Skin of body (tissue), 2 donors: ENCODE measurements around the gene TRRAP. TPM values are rescaled to one million over a fixed set of nuclear protein-coding genes. Genes with fewer than 3 reads are reported as not detected.
"Not testable (repeated sequence)": the region's sequence is repeated elsewhere in the genome, so short reads cannot be mapped to it uniquely, and the experiment has no call there.

Experiments
- DNase-seq: peaks from one replicate; lab custom pipeline; 2025; lab: John Stamatoyannopoulos, UW
- total RNA-seq: library from RNA; depleted of rRNA; stranded (reverse); fragments of >200 nt; gene quantifications from one replicate; pipeline ENCODE4 v1.2.3, GENCODE V29; 2014

TRRAP gene
- total RNA-seq, 1 donor from 2014 or later, result 26.4 TPM

GRCh38 chr7:98866351-98866750 lies 12.0 kb upstream of the TRRAP start:
- no peak for DNase-seq

DNA sequence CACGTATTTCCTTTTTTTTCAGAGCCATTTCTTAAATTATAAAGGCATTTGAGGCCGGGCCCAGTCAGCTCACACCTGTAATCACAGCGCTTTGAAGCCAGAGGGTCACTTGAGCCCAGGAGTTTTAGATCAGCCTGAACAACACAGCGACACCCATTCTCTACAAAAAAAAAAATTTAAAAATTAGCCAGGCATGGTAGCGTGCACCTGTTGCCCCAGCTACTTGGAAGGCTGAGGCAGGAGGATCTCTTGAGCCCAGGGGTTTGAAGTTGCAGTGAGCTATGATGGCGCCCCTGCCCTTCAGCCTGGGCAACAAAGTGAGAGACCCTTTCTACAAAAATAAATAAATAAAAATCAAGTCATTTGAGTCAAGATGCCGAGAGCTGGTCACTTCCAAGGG lies 11.6 kb upstream of the TRRAP start:
- DNase-seq, result no peak

DNA sequence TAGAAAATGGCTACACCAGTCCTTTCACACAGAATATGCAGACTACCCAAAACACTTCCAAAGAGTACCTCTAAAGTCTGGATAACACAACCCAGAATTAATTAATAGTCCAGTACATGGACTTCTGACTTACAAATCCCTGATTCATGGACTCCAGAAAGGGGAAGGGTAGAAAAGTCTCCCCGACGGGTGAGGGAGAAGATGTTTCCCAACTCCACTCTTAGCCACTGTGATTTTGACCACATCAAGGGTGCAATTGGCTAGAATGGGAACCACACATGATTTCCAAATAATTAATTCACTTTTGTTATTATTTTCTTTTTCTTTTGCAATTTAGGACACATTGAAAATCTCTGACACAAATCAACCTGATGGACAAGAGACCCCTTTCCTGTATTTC lies 9.9 kb upstream of the TRRAP start:
- no peak for DNase-seq

DNA sequence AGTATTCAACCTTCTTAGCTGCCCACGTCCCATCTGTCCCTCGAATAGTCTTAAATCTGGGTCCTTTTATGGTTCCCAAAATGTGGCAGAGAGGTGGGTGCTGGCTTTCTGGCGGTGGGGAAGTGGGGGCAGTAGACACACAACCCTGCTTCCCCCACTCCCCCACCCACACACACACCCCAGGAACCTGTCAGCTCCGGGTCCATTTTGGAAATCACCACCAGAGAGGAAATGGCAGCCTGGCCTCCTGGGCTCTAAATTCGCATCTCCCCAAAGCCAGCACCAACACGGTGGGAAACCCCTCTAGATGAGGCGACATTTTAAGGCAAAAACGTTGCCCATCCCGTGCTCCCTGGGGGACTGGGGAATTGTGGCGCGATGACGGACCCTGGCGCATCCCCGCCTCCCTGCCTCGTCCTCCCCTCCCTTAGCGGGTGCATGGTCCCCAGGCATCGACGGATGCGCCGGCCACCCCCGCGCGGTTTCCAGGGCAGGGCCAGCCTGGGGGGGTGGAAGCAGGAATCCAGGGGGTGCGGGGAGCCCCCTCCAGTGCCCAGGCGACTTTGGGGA lies 9.2 kb upstream of the TRRAP start:
- no peak for DNase-seq

DNA sequence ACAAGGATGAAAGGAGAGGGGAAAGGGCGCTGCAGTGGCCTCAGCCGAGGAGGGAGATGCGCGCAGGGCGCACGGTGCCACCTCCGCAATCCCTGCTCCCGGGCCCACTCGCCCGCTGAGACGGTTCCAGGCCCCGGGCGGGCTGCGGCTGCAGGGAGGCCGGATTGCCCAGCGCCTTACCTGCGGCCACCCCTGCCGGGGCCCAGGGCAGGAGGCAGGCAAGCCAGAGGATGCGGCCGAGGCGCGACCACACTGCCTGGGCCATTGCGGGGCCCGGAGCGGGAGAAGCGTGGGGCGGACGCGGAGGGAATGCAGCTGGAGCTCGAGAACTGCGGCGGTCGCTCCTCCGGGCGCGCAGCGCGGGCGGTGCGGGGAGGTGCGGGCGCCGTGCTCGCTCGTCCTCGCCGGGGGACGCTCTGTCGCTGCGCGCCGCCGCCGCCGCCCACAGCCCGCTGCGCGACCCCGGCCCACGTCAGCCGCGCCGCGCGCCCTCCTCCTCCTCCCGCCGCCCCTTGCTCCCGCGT lies 8.7 kb upstream of the TRRAP start, which contains the start of gene TMEM130:
TSS of gene TMEM130 (minus strand) at position 418 of the 524 bp plus-strand sequence. CDS start at position 265, 153 bp downstream.
- DNase-seq, result no peak

DNA sequence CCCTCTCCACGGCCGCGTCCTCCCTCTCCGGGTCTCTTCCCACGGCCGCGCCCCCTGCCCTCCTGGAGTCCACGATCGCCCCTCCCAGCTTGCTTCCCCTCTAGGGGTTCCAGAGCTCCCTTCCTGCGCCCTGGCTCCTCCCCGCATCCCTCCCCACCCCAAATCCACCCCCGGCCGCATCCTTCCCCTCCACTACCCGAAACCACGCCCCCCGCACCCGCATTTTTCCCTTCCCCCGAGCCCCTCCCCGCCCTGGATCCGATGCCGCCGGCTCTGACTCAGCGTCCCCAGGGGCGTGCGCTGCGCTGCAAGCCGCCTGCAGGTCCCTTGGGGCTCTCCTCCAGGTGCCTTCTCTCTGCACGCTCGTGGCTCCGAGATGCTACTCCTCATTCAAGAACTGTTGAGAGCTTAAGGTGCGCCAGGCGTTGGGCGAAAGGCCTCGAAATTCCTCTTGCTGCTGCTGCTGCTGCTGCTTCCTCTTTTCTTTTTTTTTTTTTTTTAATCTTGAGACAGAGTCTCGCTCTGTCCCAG lies 8.1 kb upstream of the TRRAP start:
- no peak for DNase-seq

DNA sequence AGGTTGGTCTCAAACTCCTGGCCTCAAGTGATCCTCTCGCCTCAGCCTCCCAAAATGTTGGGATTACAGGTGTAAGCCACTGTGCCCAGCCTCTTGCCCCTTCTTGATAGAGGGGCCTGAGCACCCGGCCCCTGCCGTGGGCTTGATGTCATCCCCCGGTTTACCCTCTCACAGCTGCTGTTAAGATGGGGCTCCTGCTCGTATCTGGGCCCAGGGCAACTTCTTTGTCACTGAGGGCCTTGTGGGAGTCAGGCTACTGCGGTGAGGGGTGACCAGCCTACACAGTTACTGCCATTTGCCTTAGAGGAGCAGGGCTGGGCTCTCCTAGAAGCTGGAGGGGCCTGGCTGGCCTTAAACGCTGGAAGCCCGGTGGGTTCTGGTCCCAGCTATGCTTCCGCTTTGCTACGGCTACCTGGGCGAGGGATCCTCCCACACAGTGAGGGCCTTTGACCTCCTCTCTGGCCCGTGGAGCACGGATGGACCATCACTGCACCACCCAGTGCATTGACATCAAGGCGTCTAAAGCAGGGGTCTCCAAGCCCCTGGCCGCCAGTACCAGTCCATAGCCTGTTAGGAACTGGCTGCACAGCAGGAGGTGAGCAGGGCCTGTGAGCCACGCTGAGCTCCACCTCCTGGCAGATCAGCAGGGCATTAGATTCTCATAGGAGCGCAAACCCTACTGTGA lies 7.4 kb upstream of the TRRAP start:
- no peak for DNase-seq

DNA sequence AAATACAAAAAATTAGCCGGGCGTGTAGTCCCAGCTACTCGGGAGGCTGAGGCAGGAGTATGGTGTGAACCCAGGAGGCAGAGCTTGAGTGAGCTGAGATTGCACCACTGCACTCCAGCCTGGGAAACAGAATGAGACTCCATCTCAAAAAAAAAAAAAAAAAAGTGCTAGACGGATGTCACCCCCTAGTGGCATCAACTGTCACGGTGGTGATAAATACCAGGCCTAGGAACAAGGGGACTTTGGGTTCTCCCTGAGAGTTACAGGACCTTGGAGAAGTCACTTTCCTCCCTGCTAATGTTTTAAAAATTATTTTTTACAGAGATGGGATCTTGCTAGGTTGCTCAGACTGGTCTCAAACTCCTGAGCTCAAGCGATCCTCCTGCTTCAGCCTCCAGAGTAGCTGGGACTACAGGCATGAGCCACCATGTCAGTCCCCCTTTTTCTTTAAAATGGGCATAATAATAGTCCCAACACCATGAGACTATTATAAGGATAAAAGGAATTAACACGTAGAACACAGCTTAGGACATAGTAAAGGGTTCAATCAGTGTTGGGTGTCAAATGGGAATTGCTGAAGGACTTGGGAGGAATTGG lies 5.9 kb upstream of the TRRAP start:
- no peak for DNase-seq

DNA sequence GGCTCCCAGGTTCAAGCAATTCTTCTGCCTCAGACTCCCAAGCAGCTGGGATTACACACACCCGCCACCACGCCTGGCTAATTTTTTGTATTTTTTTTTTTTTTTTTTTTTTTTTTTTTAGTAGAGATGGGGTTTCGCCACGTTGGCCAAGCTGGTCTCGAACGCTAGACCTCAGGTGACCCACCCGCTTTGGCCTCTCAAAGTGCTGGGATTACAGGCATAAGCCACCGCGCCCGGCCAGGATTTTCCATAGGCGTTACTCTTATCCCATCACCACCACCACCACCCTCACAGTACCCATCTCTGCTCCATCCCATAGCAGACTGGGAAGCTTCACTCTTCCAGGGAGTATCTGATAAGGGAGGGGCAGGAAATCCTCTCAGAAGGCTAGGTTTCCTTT lies 4.7 kb upstream of the TRRAP start:
- not testable (repeated sequence) for DNase-seq

DNA sequence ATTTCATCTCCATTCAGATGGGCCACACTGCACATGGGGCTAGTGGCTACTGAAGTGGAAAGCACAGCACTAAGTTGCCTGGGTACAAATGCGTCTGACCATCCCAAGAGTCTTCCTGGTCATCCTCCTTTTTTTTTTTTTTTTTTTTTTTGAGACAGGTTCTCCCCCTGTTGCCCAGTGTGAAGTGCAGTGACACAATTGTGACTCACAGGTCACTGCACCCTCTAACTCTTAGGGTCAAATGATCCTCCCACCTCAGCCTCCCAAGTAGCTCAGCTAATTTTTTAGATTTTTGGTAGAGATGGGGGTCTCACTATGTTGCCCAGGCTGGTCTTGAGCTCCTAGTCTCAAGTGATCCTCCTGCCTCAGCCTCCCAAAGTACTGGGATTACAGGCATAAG lies 3.4 kb upstream of the TRRAP start:
- DNase-seq, result no peak

- no peak for DNase-seq
Observed at GRCh38 chr7:98875501-98875900, 2.8 kb upstream of the TRRAP start.

DNA sequence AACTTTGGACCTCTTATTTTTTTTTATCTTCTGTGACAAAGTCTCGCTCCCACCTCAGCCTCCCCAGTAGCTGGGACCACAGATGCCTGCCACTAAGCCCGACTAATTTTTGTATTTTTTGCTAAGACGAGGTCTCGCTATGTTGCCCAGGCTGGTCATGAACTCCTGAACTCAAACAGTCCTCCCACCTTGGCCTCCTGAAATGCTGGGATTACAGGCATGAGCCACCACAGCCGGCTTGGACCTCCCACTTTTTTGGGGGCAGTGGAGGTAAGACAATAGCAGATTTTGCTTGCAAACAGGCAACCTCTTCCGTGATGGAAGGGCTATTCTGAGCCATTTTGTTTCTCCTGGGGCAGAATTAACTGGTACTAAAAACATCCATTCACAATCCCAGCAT lies 1.2 kb upstream of the TRRAP start:
- DNase-seq, result no peak

DNA sequence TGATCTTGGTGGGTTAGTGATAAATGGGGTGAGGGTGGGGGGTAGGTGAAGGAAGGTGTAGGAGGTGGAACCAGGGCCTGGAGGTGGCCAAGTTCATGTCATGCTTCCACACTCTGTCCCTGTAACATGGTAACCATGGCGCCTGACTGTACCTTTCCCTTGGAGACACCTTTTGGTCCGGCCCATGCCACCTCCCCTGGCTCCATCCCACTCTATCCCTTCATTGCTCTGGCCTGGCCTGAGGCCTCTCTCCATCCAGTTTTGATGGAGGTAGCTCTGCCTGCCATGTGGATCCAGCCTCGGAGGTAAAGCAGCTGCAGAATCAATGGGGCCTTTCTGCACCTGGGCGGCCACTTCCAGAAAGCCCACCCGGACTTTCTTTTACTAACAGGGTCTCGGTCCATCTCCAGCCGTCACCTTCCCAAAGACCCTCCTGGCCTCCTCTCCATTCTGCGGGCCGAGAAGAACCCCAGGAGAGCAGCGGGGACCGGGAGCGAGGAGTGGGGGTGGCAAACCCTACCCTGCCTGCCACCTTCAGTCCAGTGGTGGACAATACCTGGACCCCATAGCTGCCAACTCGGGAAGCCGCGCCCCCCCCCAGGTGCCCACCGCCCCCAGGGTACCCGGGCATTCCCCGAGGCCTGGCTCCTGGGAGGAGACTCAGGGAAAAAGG lies 504 bp upstream of the TRRAP start:
- no peak for DNase-seq

GRCh38 chr7:98879198-98879978 lies 1.1 kb downstream of the TRRAP start:
- DNase-seq, result no peak

DNA sequence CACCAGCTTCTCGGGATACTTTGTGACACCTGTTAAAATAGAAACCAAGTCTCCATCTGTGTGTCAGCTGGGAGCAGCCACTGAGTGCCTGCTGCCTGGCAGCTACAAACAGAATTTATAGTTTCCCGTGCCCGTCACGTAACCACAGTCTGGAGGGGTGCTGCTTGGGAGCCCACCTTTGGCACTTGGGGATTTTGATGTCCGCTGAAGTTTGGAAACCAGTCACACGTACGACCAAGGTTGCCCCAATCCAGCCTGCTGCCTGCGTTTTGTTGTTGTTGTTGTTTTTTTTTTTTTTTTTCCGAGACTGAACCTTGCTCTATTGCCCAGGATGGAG lies 1.6 kb downstream of the TRRAP start:
- DNase-seq, result no peak

DNA sequence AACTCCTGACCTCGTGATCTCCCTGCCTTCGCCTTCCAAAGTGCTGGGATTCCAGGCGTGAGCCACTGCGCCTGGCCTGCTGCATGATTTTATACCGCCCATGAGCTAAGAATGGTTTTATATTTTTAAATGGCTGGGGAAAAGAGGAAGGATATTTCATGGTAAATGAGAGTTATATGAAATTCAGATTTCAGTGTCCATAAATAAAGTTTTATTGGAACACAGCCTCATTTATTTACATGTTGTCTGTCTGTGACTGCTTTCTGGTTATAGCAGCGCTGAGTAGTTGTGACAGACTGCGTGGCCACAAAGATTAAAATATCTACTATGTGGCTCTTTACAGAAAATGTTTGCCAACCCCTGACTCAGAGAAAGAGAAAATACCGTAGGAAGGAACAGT lies 2.2 kb downstream of the TRRAP start:
- no peak for DNase-seq

DNA sequence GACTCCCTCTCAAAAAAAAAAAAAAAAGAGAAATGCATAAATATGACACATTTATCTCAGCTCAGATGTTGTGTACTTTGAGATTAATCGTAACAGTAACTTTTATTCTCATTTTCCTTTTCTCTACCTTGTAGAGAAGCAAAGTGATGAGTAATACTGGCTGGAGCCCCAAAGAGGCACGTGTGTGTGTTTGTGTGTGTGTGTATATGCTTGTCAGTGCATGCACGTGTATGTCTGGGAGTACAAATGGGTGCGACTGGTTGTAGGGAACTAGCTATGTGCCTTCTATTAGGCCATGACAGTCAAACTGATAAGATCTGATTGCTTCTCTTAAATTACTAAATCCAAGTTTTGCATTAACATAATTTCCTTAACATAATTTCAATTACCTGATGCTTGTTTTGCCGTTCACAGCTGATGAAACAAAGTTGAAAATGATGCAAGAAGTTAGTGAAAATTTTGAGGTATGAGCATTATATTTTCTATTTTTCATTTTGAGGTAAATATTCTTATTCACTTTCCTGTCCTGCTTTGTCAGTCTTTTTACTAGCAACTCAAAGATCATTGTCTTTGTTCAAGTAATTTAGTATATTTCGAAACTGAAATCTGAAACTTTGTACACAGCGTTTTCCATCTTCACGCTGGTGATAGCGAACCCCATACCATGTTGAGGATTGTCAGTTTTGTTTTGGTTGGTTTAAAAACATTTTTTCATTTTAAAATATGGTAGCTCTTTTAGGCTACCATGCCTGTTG lies 3.4 kb downstream of the TRRAP start:
- DNase-seq, result no peak

GRCh38 chr7:98884416-98884815 lies 6.1 kb downstream of the TRRAP start:
- no peak for DNase-seq

DNA sequence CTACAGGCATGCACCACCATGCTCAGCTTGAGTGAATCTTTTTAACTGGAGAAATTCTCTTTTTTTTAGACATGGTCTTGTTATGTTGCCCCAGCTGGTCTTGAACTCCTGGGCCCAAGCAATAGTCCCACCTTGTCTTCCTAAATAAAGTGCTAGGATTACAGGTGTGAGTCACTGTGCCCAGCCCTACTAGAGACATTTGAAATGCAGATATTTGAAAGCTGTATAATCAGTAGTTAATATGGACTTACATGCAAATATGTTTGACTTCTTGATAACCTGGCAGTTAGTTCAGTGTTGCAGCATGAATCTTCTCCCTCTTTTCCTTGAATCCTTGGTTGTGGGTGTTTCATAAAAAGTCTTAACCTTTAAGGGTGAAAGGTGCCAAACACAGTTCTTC lies 8.7 kb downstream of the TRRAP start:
- no peak for DNase-seq

DNA sequence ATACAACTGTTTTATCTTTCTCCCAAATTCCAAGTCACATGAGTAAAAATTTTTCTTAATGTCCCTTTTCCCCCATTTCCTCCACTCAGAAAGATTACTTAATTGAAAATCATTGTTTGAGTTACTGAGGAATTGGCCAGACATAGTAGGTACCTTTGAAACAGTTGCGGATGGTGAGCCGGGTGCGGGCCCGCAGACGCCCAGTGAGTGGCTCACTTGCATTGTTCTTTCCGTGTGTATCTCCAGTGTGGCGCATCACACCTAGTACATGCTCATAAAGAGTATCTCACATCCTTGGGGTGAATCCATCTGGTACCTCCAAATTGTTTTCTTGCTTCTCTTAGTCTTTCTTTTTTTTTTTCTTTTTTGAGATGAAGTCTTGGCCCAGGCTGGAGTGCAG lies 14.3 kb downstream of the TRRAP start:
- no peak for DNase-seq

- no peak for DNase-seq
Observed at GRCh38 chr7:98899816-98900215, 21.5 kb downstream of the TRRAP start.
